Measurements from ENCODE around the gene KRTAP5-1. TPM values are rescaled to one million over a fixed set of nuclear protein-coding genes. Genes with fewer than 3 reads are reported as not detected.

Gene KRTAP5-1
- total RNA-seq, 1 donor: not detected

DNA sequence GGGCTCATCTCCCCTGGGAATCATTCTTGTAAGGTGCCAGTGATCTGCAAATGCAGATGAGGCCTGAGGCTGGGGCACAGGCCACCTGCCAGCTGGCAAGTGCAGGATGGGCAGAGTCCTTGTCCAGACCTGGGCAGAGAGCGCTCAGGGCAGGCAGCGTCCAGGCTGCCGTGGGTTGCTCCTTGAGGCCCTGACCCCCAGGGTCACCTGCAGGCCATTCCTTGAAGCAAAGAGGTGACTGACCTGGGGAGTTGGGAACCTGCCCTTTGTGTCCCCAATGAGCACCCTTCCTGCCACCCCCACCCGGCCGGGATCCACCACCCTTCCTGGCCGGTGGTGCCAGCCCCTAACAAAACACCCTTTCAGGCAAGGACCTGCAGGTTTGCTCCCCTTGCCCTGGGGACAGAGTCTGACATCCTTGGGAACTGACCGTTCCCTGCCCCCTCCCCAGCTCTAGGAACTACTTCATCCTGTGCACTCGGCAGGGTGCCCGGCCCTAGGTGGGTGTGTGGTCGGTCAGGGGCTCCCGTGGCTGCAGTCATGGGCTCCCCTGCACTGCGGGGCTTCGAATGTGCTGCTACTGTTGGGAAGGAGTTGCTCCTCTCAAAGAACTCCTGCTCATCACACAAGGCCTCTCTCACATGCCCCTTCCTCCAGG, 41.3 kb downstream of the KRTAP5-1 start:
- Histone ChIP-seq H3K4me3 (ENCODE audit: insufficient read depth, low read length) (no peak overlapping the region), H2AFZ (ENCODE audit: low read length) (no peak overlapping the region), H3K79me2 (ENCODE audit: insufficient read depth, low read length) (no peaks in the 10 kb centered on the region), H4K20me1 (ENCODE audit: insufficient read depth, low read length) (no peaks in the 10 kb centered on the region), H3K4me1 (ENCODE audit: insufficient read depth, low read length) (no peaks in the 10 kb centered on the region), H3K36me3 (ENCODE audit: insufficient read depth, low read length) (no peaks in the 10 kb centered on the region), H3K27ac (ENCODE audit: low read depth, low read length) (no peak overlapping the region), H3K9me3 (ENCODE audit: low read depth, low read length) (no peaks in the 10 kb centered on the region), H3K4me2 (ENCODE audit: insufficient read depth, low read length) (no peak overlapping the region), H3K27me3 (ENCODE audit: insufficient read depth, low read length) (peaks cover 50% of the 10 kb centered on the region)
- TF ChIP-seq, protein P1, sequence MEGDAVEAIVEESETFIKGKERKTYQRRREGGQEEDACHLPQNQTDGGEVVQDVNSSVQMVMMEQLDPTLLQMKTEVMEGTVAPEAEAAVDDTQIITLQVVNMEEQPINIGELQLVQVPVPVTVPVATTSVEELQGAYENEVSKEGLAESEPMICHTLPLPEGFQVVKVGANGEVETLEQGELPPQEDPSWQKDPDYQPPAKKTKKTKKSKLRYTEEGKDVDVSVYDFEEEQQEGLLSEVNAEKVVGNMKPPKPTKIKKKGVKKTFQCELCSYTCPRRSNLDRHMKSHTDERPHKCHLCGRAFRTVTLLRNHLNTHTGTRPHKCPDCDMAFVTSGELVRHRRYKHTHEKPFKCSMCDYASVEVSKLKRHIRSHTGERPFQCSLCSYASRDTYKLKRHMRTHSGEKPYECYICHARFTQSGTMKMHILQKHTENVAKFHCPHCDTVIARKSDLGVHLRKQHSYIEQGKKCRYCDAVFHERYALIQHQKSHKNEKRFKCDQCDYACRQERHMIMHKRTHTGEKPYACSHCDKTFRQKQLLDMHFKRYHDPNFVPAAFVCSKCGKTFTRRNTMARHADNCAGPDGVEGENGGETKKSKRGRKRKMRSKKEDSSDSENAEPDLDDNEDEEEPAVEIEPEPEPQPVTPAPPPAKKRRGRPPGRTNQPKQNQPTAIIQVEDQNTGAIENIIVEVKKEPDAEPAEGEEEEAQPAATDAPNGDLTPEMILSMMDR (IDR thresholded peaks at IDR 0.05; ENCODE audit: extremely low read depth, low read depth, low read length): no peak
- no peak for DNase-seq (ENCODE audit: insufficient read length, low spot score, missing footprints)

DNA sequence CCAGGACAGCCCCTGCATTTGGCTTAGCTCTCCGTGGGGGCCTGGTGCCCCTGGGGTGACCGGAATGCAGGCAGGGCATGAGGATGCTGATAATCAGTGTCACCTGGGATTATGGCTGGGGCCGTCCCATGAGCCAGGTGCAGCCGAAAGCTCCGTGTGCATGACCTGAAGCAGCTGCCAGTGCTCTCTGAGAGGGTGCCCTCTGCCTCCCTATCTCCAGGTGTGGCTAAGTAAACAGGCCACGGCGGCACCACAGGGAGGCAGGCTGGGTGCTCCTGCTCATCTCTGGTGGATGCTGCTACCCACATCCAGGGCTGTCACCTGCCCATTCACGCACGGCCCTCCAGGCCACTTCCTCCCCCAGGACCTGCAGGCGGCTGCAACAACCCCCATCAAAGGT, 42.8 kb downstream of the KRTAP5-1 start:
- Histone ChIP-seq H3K4me3 (ENCODE audit: insufficient read depth, low read length) (no peak overlapping the region), H3K4me1 (ENCODE audit: insufficient read depth, low read length) (no peaks in the 10 kb centered on the region), H3K79me2 (ENCODE audit: insufficient read depth, low read length) (peaks cover 3% of the 10 kb centered on the region), H3K36me3 (ENCODE audit: insufficient read depth, low read length) (no peaks in the 10 kb centered on the region), H3K9me3 (ENCODE audit: low read depth, low read length) (no peaks in the 10 kb centered on the region), H3K27ac (ENCODE audit: low read depth, low read length) (no peak overlapping the region), H3K27me3 (ENCODE audit: insufficient read depth, low read length) (peaks cover 47% of the 10 kb centered on the region), H3K4me2 (ENCODE audit: insufficient read depth, low read length) (no peak overlapping the region), H4K20me1 (ENCODE audit: insufficient read depth, low read length) (peaks cover 2% of the 10 kb centered on the region), H2AFZ (ENCODE audit: low read length) (no peak overlapping the region)
- no peak for DNase-seq (ENCODE audit: insufficient read length, low spot score, missing footprints)
- TF ChIP-seq, protein P1 (IDR thresholded peaks at IDR 0.05; ENCODE audit: extremely low read depth, low read depth, low read length): no peak

DNA sequence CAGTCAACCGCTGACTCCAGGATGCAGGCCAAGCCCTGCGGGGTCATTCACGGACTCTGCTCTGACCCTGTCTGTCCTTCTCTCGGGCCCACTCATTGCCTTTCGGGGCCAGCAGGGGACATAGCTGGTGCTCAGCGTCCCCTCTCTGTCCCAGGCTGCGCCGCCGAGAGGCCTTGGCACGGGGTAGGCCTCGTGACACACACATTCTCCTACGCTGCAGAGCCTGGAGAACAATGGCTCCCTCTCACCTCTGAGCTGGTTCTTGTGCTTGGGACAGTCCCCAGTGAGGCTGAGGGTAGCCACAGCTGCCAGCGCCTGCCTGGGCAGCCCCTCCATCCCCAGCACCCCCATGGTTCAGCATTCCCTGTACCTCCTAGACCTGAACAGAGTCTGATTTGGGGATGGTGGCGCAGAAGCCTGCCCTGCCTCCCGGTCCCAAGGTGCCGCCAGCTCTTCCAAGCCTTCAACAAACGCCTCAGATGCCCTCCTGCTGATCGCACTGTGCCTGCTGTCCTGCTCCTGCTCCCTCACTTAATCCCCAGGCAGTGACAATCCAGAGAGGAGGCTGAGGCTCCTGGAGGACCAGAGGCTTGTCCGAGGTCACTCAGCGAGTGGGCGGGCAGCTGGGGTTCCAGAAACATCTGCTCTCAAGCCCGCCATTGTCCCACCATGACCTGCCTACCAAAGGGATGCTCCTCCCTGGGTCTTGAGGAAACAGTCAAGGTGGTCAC, 43.4 kb downstream of the KRTAP5-1 start:
- H4K20me1 ChIP-seq (ENCODE audit: insufficient read depth, low read length): peaks cover 5% of the 10 kb centered on the region
- H3K4me2 ChIP-seq (ENCODE audit: insufficient read depth, low read length): no peak overlapping the region
- H2AFZ ChIP-seq (ENCODE audit: low read length): no peak overlapping the region
- no peak overlapping the region for H3K27ac ChIP-seq (ENCODE audit: low read depth, low read length)
- no peaks in the 10 kb centered on the region for H3K36me3 ChIP-seq (ENCODE audit: insufficient read depth, low read length)
- H3K9me3 ChIP-seq (ENCODE audit: low read depth, low read length): no peaks in the 10 kb centered on the region
- peaks cover 41% of the 10 kb centered on the region for H3K27me3 ChIP-seq (ENCODE audit: insufficient read depth, low read length)
- H3K4me1 ChIP-seq (ENCODE audit: insufficient read depth, low read length): no peaks in the 10 kb centered on the region
- H3K79me2 ChIP-seq (ENCODE audit: insufficient read depth, low read length): peaks cover 9% of the 10 kb centered on the region
- no peak overlapping the region for H3K4me3 ChIP-seq (ENCODE audit: insufficient read depth, low read length)
- DNase-seq (ENCODE audit: insufficient read length, low spot score, missing footprints): no peak
- TF ChIP-seq, protein P1 (IDR thresholded peaks at IDR 0.05; ENCODE audit: extremely low read depth, low read depth, low read length): no peak

DNA sequence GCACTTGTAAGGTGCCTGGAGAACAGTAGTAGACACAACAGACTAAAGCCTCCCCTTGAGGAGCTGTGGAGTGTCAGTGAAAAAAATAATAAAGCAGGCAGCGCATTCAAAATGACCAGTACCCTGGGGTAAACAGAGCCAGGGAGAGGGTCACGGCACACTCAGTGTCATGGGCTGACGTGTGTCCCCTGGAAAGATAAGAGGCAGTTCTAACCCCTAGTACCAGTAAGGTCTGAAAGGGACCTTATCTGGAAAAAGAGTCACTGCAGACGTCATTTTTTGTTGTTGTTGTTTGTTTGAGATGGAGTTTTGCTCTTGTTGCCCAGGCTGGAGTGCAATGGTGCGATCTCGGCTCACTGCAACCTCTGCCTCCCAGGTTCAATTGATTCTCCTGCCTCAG, 45.0 kb downstream of the KRTAP5-1 start:
- DNase-seq (ENCODE audit: insufficient read length, low spot score, missing footprints): no peak
- Histone ChIP-seq H3K27ac (ENCODE audit: low read depth, low read length) (no peak overlapping the region), H3K79me2 (ENCODE audit: insufficient read depth, low read length) (peaks cover 25% of the 10 kb centered on the region), H3K36me3 (ENCODE audit: insufficient read depth, low read length) (no peaks in the 10 kb centered on the region), H3K4me3 (ENCODE audit: insufficient read depth, low read length) (no peak overlapping the region), H2AFZ (ENCODE audit: low read length) (no peak overlapping the region), H3K27me3 (ENCODE audit: insufficient read depth, low read length) (peaks cover 25% of the 10 kb centered on the region), H3K9me3 (ENCODE audit: low read depth, low read length) (no peaks in the 10 kb centered on the region), H3K4me1 (ENCODE audit: insufficient read depth, low read length) (peaks cover 6% of the 10 kb centered on the region), H3K4me2 (ENCODE audit: insufficient read depth, low read length) (no peak overlapping the region), H4K20me1 (ENCODE audit: insufficient read depth, low read length) (peaks cover 17% of the 10 kb centered on the region)
- TF ChIP-seq, protein P1 (IDR thresholded peaks at IDR 0.05; ENCODE audit: extremely low read depth, low read depth, low read length): no peak

All from osteoblast (primary cell).